ENCODE measurements around the gene NXT1. TPM values are rescaled to one million over a fixed set of nuclear protein-coding genes. Genes with fewer than 3 reads are reported as not detected.

The NXT1 gene
- polyA plus RNA-seq, 1 of the 3 experiments (the other 2 are of a cell fraction), result 28.2 TPM

DNA sequence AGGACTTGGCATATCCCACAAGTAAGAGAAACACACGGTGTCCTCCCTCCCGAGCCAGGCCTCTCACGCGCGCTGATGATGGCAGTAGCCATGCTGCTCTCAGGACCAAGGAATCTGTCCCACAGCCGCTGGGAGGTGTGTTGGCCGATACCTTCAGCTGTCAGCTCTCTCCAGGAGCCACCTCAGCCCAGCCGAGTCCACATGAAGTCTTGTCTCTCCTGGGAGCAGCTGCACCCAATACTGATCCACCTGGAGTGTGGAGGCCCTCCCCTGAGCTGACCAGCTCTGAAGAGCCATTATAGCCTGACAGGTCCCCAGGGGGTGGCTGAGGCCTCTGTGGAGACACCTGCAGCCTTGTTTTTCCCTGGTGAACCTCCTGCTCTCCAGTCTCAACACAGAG lies 23.8 kb upstream of the NXT1 start:
- Histone ChIP-seq H2AFZ (ENCODE audit: low read depth) (no peak overlapping the region), H3K9me2 (no peaks in the 10 kb centered on the region), H3F3A (replicated peaks; ENCODE audit: insufficient read depth) (no peaks in the 10 kb centered on the region), H3K4me3 (ENCODE audit: low read depth in 2 of 2, low read length in 1 of 2) (no peak overlapping the region), H3K9ac (no peak overlapping the region), H3K9me3 (no peaks in the 10 kb centered on the region), H3K27me3 (ENCODE audit: insufficient read depth) (peaks cover 35% of the 10 kb centered on the region; the same call in 1 of the 2 replicates), H4K20me1 (ENCODE audit: insufficient read depth) (no peaks in the 10 kb centered on the region), H3K36me3 (replicated peaks in 1 of 2; ENCODE audit: control insufficient read depth in 1 of 2, insufficient read depth in 2 of 2, low read length in 1 of 2) (no peaks in the 10 kb centered on the region), H3K4me2 (no peak overlapping the region), H3K79me2 (ENCODE audit: insufficient read depth) (no peaks in the 10 kb centered on the region), H3K27ac (ENCODE audit: low read depth in 2 of 2, low read length in 1 of 2) (no peak overlapping the region), H3K4me1 (ENCODE audit: control insufficient read depth in 1 of 2, insufficient read depth in 2 of 2, low read depth in 1 of 2, low read length in 1 of 2) (no peaks in the 10 kb centered on the region)
- 23% methylated on average over 6 of the region's 8 CpGs for WGBS (ENCODE audit: low lambda C conversion rate)
- POLR2A ChIA-PET, result no interaction called here
- CTCF ChIA-PET, result interaction anchor here (0.8 kb wide), 1 partner anchor 14 kb away, joined by 3 read pairs; no protein-coding TSS in a partner anchor
- no peak for DNase-seq
- TF ChIP-seq TCF12 (IDR thresholded peaks at IDR 0.05) (no peak), MEF2A (IDR thresholded peaks at IDR 0.05; ENCODE audit: borderline replicate concordance, low read depth) (no peak), RCOR1 (IDR thresholded peaks at IDR 0.05; ENCODE audit: low read length) (no peak), SMC3 (IDR thresholded peaks at IDR 0.05; ENCODE audit: low read depth, low read length) (no peak), RAD21 (IDR thresholded peaks at IDR 0.05; ENCODE audit: low read length) (no peak), GATA2 (CRISPR knock-in tag; IDR thresholded peaks at IDR 0.05) (no peak), GABPA (IDR thresholded peaks at IDR 0.05; ENCODE audit: low read depth) (no peak), JUND (IDR thresholded peaks at IDR 0.05) (no peak), POLR2AphosphoS5 (IDR thresholded peaks at IDR 0.05; ENCODE audit: low read depth, low read length) (no peak), TAF1 (IDR thresholded peaks at IDR 0.05; ENCODE audit: borderline replicate concordance, low read depth, low read length) (no peak), NFIC (IDR thresholded peaks at IDR 0.05; ENCODE audit: borderline replicate concordance) (no peak), FOSL2 (IDR thresholded peaks at IDR 0.05; ENCODE audit: borderline replicate concordance, low read depth) (no peak)
- TF ChIP-seq, protein P1, sequence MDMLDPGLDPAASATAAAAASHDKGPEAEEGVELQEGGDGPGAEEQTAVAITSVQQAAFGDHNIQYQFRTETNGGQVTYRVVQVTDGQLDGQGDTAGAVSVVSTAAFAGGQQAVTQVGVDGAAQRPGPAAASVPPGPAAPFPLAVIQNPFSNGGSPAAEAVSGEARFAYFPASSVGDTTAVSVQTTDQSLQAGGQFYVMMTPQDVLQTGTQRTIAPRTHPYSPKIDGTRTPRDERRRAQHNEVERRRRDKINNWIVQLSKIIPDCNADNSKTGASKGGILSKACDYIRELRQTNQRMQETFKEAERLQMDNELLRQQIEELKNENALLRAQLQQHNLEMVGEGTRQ (IDR thresholded peaks at IDR 0.05; ENCODE audit: borderline replicate concordance, low read depth, low read length), result no peak

DNA sequence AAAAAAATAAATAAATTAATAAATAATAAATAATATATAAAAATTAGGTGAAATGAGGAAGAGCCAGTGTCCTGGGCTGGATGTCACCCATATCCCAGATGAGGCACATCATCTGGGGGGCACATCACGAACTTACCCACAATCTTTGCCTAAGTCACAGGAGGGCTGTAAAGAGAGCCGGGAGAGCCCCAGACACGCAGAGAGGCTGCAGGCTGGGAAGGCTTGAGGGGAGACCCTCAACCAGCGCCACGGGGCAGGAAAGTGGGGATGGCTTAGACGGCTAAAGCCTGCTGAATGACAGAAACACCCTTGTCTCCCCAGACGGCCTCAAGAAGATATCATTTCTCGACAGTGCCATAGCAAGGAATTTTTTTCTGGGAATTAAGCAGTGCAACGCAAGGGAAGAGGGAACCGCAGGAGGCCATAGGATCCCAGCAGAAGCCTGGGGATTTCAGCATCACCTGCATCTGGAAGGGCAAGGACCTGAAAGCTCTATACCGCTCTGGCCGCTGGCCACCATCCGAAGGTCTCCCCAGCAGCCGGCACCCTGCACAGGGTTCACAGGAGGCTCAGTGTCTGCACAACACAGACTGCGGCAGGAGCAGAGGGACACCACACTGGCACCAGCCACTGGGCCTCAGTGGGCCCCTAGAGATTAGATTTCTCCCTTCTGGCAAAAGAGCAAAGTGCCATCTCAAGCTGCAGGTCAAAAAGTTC lies 22.8 kb upstream of the NXT1 start:
- ChIA-PET POLR2A (no interaction called here), CTCF (interaction anchor here (0.8 to 0.9 kb wide), 2 partner anchors 13 kb away, joined by 3 to 4 read pairs; no protein-coding TSS in a partner anchor)

More for the DNA sequence above, 22.8 kb upstream of the NXT1 start:
- no peaks in the 10 kb centered on the region for H3K9me3 ChIP-seq
- H3K9ac ChIP-seq, result no peak overlapping the region
- peaks cover 27% of the 10 kb centered on the region; the same call in 1 of the 2 replicates for H3K27me3 ChIP-seq (ENCODE audit: insufficient read depth)
- DNase-seq, result no peak
- no peak overlapping the region for H3K27ac ChIP-seq (ENCODE audit: low read depth in 2 of 2, low read length in 1 of 2)
- no peaks in the 10 kb centered on the region for H3K4me1 ChIP-seq (ENCODE audit: control insufficient read depth in 1 of 2, insufficient read depth in 2 of 2, low read depth in 1 of 2, low read length in 1 of 2)
- no peak overlapping the region for H3K4me2 ChIP-seq
- H2AFZ ChIP-seq (ENCODE audit: low read depth), result no peak overlapping the region
- H4K20me1 ChIP-seq (ENCODE audit: insufficient read depth), result no peaks in the 10 kb centered on the region
- no peaks in the 10 kb centered on the region for H3K79me2 ChIP-seq (ENCODE audit: insufficient read depth)
- no peaks in the 10 kb centered on the region for H3K9me2 ChIP-seq
- 24% methylated on average over 15 of the region's 15 CpGs for WGBS (ENCODE audit: low lambda C conversion rate)
- no peak for TF ChIP-seq NFIC (IDR thresholded peaks at IDR 0.05; ENCODE audit: borderline replicate concordance)
- no peak overlapping the region for H3K4me3 ChIP-seq (ENCODE audit: low read depth in 2 of 2, low read length in 1 of 2)
- H3F3A ChIP-seq (replicated peaks; ENCODE audit: insufficient read depth), result no peaks in the 10 kb centered on the region
- H3K36me3 ChIP-seq (replicated peaks in 1 of 2; ENCODE audit: control insufficient read depth in 1 of 2, insufficient read depth in 2 of 2, low read length in 1 of 2), result no peaks in the 10 kb centered on the region

Measured in SK-N-SH (cell line).